Measurements from ENCODE around the gene WDR37. TPM values are rescaled to one million over a fixed set of nuclear protein-coding genes. Genes with fewer than 3 reads are reported as not detected.
"Not testable (repeated sequence)": the region's sequence is repeated elsewhere in the genome, so short reads cannot be mapped to it uniquely, and the experiment has no call there.

WDR37 gene
- total and polyA plus RNA-seq, 9 donors = 8.7 to 12.5 (median 10.5) TPM

DNA sequence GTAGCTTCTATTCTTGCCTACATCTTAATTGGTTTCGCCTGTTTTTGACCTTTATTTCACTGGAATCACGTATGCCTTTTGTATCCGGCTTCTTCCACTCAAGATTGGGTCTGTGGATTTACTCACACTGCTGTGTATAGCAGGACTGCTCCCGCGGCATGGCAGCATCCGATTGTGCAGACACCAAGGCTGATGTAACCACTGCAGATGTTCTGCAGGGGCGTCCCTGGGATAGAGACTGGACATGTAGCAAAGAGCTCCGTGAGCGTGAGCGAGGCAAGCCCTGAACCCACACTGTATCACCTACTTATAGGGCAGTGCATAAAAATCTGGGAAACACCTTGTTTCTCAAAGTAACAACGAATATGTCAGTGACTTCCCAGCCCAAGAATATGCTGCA is 19.1 kb upstream of the WDR37 start:
- H3K4me1 ChIP-seq (ENCODE audit: control insufficient read depth, insufficient read depth, low read length) = no peaks in the 10 kb centered on the region
- 77% methylated on average over 8 of the region's 11 CpGs for WGBS (ENCODE audit: insufficient coverage)
- peaks cover 13% of the 10 kb centered on the region for H3K36me3 ChIP-seq (ENCODE audit: control insufficient read depth, insufficient read depth, low read length)
- no peak overlapping the region for H3K4me3 ChIP-seq (ENCODE audit: low read length)
- no peak for DNase-seq
- no peaks in the 10 kb centered on the region for H3K27me3 ChIP-seq (ENCODE audit: control insufficient read depth, insufficient read depth, low read length)
- H3K27ac ChIP-seq (ENCODE audit: low read length) = no peak overlapping the region
- no peaks in the 10 kb centered on the region for H3K9me3 ChIP-seq (replicated peaks; ENCODE audit: control insufficient read depth, low read depth, low read length)

DNA sequence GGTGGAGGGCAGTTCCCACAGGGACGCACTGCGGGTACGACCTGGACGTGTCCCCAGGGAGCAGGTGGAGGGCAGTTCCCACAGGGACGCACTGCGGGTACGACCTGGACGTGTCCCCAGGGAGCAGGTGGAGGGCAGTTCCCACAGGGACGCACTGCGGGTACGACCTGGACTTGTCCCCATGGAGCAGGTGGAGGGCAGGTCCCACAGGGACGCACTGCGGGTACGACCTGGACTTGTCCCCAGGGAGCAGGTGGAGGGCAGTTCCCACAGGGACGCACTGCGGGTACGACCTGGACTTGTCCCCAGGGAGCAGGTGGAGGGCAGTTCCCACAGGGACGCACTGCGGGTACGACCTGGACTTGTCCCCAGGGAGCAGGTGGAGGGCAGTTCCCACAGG is 17.4 kb upstream of the WDR37 start:
- H3K27me3 ChIP-seq (ENCODE audit: control insufficient read depth, insufficient read depth, low read length); H3K27ac ChIP-seq (ENCODE audit: low read length); H3K4me3 ChIP-seq (ENCODE audit: low read length); H3K4me1 ChIP-seq (ENCODE audit: control insufficient read depth, insufficient read depth, low read length); DNase-seq; H3K9me3 ChIP-seq (replicated peaks; ENCODE audit: control insufficient read depth, low read depth, low read length): not testable (repeated sequence)
- H3K36me3 ChIP-seq (ENCODE audit: control insufficient read depth, insufficient read depth, low read length) = peaks cover 19% of the 10 kb centered on the region
- WGBS (ENCODE audit: insufficient coverage) = no CpG with 5 or more reads among the region's 20 CpGs

- Histone ChIP-seq H3K4me1 (ENCODE audit: control insufficient read depth, insufficient read depth, low read length) (peaks cover 5% of the 10 kb centered on the region), H3K9me3 (replicated peaks; ENCODE audit: control insufficient read depth, low read depth, low read length) (no peaks in the 10 kb centered on the region), H3K27me3 (ENCODE audit: control insufficient read depth, insufficient read depth, low read length) (no peaks in the 10 kb centered on the region), H3K4me3 (ENCODE audit: low read length) (no peak overlapping the region), H3K36me3 (ENCODE audit: control insufficient read depth, insufficient read depth, low read length) (peaks cover 21% of the 10 kb centered on the region), H3K27ac (ENCODE audit: low read length) (no peak overlapping the region)
- DNase-seq = no peak
- whole genome bisulfite sequencing (ENCODE audit: insufficient coverage) = 73% methylated on average over 3 of the region's 3 CpGs
These were observed 16.1 kb upstream of the WDR37 start for GRCh38 chr10:1040133-1040532.

DNA sequence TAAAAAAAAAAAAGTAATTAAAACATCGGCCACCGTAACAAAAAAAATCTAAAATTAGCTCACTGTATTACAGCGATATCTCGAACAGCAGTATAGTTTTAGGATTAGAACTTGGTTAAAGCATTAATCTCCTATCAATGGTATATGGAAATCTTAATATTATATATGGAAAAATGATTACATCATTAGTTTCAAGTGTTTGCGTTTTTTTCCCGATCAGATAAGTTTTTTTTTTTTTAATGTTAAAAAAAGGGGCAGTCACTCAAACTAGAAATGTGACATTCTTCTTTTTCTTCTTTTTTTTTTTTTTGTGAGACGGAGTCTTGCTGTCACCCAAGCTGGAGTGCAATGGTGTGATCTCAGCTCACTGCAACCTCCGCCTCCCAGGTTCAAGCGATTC is 14.7 kb upstream of the WDR37 start:
- Histone ChIP-seq H3K4me1 (ENCODE audit: control insufficient read depth, insufficient read depth, low read length) (peaks cover 5% of the 10 kb centered on the region), H3K27ac (ENCODE audit: low read length) (no peak overlapping the region), H3K27me3 (ENCODE audit: control insufficient read depth, insufficient read depth, low read length) (no peaks in the 10 kb centered on the region), H3K36me3 (ENCODE audit: control insufficient read depth, insufficient read depth, low read length) (peaks cover 21% of the 10 kb centered on the region), H3K9me3 (replicated peaks; ENCODE audit: control insufficient read depth, low read depth, low read length) (no peaks in the 10 kb centered on the region), H3K4me3 (ENCODE audit: low read length) (no peak overlapping the region)
- WGBS (ENCODE audit: insufficient coverage) = 100% methylated on average over 2 of the region's 9 CpGs
- DNase-seq = no peak

- Histone ChIP-seq H3K4me3 (ENCODE audit: low read length) (no peak overlapping the region), H3K27ac (ENCODE audit: low read length) (peak overlapping the region; percentile 79), H3K36me3 (ENCODE audit: control insufficient read depth, insufficient read depth, low read length) (peaks cover 9% of the 10 kb centered on the region), H3K27me3 (ENCODE audit: control insufficient read depth, insufficient read depth, low read length) (no peaks in the 10 kb centered on the region), H3K4me1 (ENCODE audit: control insufficient read depth, insufficient read depth, low read length) (peaks cover 7% of the 10 kb centered on the region), H3K9me3 (replicated peaks; ENCODE audit: control insufficient read depth, low read depth, low read length) (no peaks in the 10 kb centered on the region)
- peak; percentile 62 for DNase-seq
- 73% methylated on average over 11 of the region's 12 CpGs for WGBS (ENCODE audit: insufficient coverage)
These were observed 12.6 kb upstream of the WDR37 start for GRCh38 chr10:1043532-1043995.

GRCh38 chr10:1044146-1044545 is 12.0 kb upstream of the WDR37 start:
- DNase-seq = no peak
- Histone ChIP-seq H3K36me3 (ENCODE audit: control insufficient read depth, insufficient read depth, low read length) (peaks cover 9% of the 10 kb centered on the region), H3K27ac (ENCODE audit: low read length) (peak overlapping the region; percentile 79), H3K4me1 (ENCODE audit: control insufficient read depth, insufficient read depth, low read length) (peaks cover 7% of the 10 kb centered on the region), H3K9me3 (replicated peaks; ENCODE audit: control insufficient read depth, low read depth, low read length) (no peaks in the 10 kb centered on the region), H3K4me3 (ENCODE audit: low read length) (no peak overlapping the region), H3K27me3 (ENCODE audit: control insufficient read depth, insufficient read depth, low read length) (no peaks in the 10 kb centered on the region)
- 64% methylated on average over 4 of the region's 4 CpGs for WGBS (ENCODE audit: insufficient coverage)

- Histone ChIP-seq H3K27me3 (ENCODE audit: control insufficient read depth, insufficient read depth, low read length) (no peaks in the 10 kb centered on the region), H3K36me3 (ENCODE audit: control insufficient read depth, insufficient read depth, low read length) (peaks cover 9% of the 10 kb centered on the region), H3K9me3 (replicated peaks; ENCODE audit: control insufficient read depth, low read depth, low read length) (no peaks in the 10 kb centered on the region), H3K27ac (ENCODE audit: low read length) (no peak overlapping the region), H3K4me1 (ENCODE audit: control insufficient read depth, insufficient read depth, low read length) (peaks cover 7% of the 10 kb centered on the region), H3K4me3 (ENCODE audit: low read length) (no peak overlapping the region)
- no peak for DNase-seq
- 47% methylated on average over 2 of the region's 4 CpGs for WGBS (ENCODE audit: insufficient coverage)
These were observed 11.2 kb upstream of the WDR37 start for GRCh38 chr10:1044964-1045363.

DNA sequence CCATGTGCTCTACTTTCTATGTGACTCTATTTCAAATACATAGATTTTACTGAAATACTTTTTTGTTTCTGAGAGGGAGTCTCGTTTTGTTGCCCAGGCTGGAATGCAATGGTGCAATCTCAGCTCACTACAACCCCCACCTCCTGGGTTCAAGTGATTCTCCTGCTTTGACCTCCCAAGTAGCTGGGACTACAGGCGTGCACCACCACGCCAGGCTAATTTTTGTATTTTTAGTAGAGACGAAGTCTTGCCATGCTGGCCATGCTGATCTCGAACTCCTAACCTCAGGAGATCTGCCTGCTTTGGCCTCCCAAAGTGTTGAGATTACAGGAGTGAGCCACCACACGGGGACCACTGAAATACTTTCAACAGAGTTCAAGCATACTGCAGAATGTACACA is 10.8 kb upstream of the WDR37 start:
- Histone ChIP-seq H3K27ac (ENCODE audit: low read length) (no peak overlapping the region), H3K4me1 (ENCODE audit: control insufficient read depth, insufficient read depth, low read length) (peaks cover 8% of the 10 kb centered on the region), H3K27me3 (ENCODE audit: control insufficient read depth, insufficient read depth, low read length) (no peaks in the 10 kb centered on the region), H3K36me3 (ENCODE audit: control insufficient read depth, insufficient read depth, low read length) (peaks cover 9% of the 10 kb centered on the region), H3K9me3 (replicated peaks; ENCODE audit: control insufficient read depth, low read depth, low read length) (no peaks in the 10 kb centered on the region), H3K4me3 (ENCODE audit: low read length) (no peak overlapping the region)
- no peak for DNase-seq
- WGBS (ENCODE audit: insufficient coverage) = 94% methylated on average over 5 of the region's 6 CpGs

- Histone ChIP-seq H3K27me3 (ENCODE audit: control insufficient read depth, insufficient read depth, low read length) (no peaks in the 10 kb centered on the region), H3K9me3 (replicated peaks; ENCODE audit: control insufficient read depth, low read depth, low read length) (no peaks in the 10 kb centered on the region), H3K36me3 (ENCODE audit: control insufficient read depth, insufficient read depth, low read length) (peaks cover 21% of the 10 kb centered on the region), H3K27ac (ENCODE audit: low read length) (peak overlapping the region; percentile 100), H3K4me1 (ENCODE audit: control insufficient read depth, insufficient read depth, low read length) (peaks cover 11% of the 10 kb centered on the region), H3K4me3 (ENCODE audit: low read length) (peak overlapping the region; percentile 90)
- peak; percentile 29 for DNase-seq
- 2% methylated on average over 11 of the region's 15 CpGs for WGBS (ENCODE audit: insufficient coverage)
These were observed 8.2 kb upstream of the WDR37 start for GRCh38 chr10:1047937-1048336.

GRCh38 chr10:1048349-1048731 is 7.8 kb upstream of the WDR37 start:
- Histone ChIP-seq H3K4me3 (ENCODE audit: low read length) (peak overlapping the region; percentile 90), H3K4me1 (ENCODE audit: control insufficient read depth, insufficient read depth, low read length) (peaks cover 11% of the 10 kb centered on the region), H3K9me3 (replicated peaks; ENCODE audit: control insufficient read depth, low read depth, low read length) (no peaks in the 10 kb centered on the region), H3K36me3 (ENCODE audit: control insufficient read depth, insufficient read depth, low read length) (peaks cover 24% of the 10 kb centered on the region), H3K27ac (ENCODE audit: low read length) (peak overlapping the region; percentile 100), H3K27me3 (ENCODE audit: control insufficient read depth, insufficient read depth, low read length) (no peaks in the 10 kb centered on the region)
- WGBS (ENCODE audit: insufficient coverage) = under 1% methylated on average over 37 of the region's 37 CpGs
- peak; percentile 65 for DNase-seq

All from muscle of leg (tissue), 11 donors.